Testis (tissue), 2 donors: Measurements from ENCODE around the gene TENM4.

Experiments used
- POLR2A ChIP-seq: fragments of 450-650 bp; IDR thresholded peaks from one replicate; pipeline ENCODE4 v1.6.1; 2017; ENCODE audit warnings: antibody characterized with exemption, mild to moderate bottlenecking, moderate library complexity
- TF ChIP-seq, protein P1 (sequence below), 3 experiments: fragments of 450-650 bp in 2 of 3; fragments of 200-600 bp in 1 of 3; sonication (generic) in 1 of 3; IDR thresholded peaks; one replicate each; pipeline ENCODE4 v1.5.1; 2016 to 2019; ENCODE audit warnings: antibody characterized with exemption in 3 of 3, mild to moderate bottlenecking in 2 of 3, moderate library complexity in 1 of 3

DNA sequence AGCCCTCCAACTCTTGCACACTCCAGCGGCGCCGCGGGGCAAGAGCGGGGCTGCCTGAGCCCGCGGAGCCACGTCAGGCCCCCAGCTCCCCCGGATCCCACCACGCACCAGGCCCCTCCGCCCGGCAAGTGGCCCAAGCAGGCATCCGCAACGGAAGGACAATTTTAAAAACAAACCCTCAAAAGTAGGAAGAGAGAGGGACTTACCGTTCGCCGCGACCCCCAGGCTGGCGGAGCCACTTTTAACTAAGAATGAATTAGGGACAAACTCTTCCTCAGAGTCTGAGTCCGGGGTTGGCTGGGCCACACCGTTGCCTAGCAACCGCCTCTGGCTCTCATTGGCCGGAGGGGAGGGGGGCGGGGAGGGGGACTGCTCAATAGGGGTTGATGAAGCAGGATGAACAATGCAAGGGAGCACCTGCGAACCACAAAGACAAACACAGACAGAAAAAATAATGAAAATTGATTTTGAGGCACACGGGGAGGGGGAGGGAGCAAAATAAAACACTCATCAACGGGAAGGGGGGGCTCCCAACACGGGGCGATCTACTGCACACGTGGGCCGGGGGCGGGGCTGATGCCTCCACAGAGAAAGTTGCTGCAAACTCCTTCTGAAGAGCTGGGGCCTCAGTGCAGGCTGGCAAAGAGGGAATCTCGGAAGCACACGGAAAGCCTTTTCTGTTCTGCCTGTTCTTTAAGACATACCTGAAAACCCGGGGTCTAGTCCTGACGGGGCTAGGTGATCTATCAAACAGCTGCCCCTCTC lies 478.7 kb downstream of the TENM4 start:
- TF ChIP-seq, protein P1, sequence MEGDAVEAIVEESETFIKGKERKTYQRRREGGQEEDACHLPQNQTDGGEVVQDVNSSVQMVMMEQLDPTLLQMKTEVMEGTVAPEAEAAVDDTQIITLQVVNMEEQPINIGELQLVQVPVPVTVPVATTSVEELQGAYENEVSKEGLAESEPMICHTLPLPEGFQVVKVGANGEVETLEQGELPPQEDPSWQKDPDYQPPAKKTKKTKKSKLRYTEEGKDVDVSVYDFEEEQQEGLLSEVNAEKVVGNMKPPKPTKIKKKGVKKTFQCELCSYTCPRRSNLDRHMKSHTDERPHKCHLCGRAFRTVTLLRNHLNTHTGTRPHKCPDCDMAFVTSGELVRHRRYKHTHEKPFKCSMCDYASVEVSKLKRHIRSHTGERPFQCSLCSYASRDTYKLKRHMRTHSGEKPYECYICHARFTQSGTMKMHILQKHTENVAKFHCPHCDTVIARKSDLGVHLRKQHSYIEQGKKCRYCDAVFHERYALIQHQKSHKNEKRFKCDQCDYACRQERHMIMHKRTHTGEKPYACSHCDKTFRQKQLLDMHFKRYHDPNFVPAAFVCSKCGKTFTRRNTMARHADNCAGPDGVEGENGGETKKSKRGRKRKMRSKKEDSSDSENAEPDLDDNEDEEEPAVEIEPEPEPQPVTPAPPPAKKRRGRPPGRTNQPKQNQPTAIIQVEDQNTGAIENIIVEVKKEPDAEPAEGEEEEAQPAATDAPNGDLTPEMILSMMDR (IDR thresholded peaks at IDR 0.05) = no peak
- TF ChIP-seq POLR2A = no peak
